A549 (cell line): Measurements from ENCODE around the gene KCP. TPM values are rescaled to one million over a fixed set of nuclear protein-coding genes. Genes with fewer than 3 reads are reported as not detected.
A peak's percentile ranks its signal among the peaks of the same experiment; 100 is the strongest.

Source experiments
- ATAC-seq, 2 experiments: fragments of 200-7000 bp in 1 of 2; fragments of >200 bp in 1 of 2; cut with Nextera tagmentation in 1 of 2; cut with Tn5 transposase in 1 of 2; 3 replicates each; pipeline versions ENCODE4 v1.8.0 to v1.9.1; 2018 to 2020; ENCODE audit warnings: mild to moderate bottlenecking in 1 of 2, moderate library complexity in 1 of 2
- CTCF ChIA-PET: fragments of 300-600 bp; sonication (Branson Sonifier 250); formaldehyde crosslinking; extraction: SDS; loops from one replicate; lab custom pipeline; 2021; ENCODE audit warnings: antibody characterized with exemption, inconsistent platforms; lab: Yijun Ruan, JAX
- POLR2A ChIA-PET: fragments of 350-600 bp; formaldehyde crosslinking; extraction: SDS; loops from one replicate; lab custom pipeline; 2021; ENCODE audit warnings: antibody characterized with exemption, inconsistent platforms; lab: Yijun Ruan, JAX
- DNase-seq, 2 experiments: peaks; one replicate each; pipeline versions ENCODE4 v3.0.0 to v3.0.0-alpha.2; 2011 to 2016; ENCODE audit warnings: low read depth in 1 of 2, low spot score in 1 of 2
- FAIRE-seq: peaks from 2 replicates; lab custom pipeline; 2011; peaks lifted over from hg19 to GRCh38; lab: Jason Lieb, UNC
- H3K27ac ChIP-seq, 2 experiments: fragments of >200 bp; sonication (Bioruptor Twin); formaldehyde crosslinking; 3 replicates each; pipeline ENCODE4 v1.5.1; 2016 to 2017
- H3K4me1 ChIP-seq: fragments of >200 bp; sonication (Bioruptor Twin); formaldehyde crosslinking; 3 replicates; pipeline ENCODE4 v1.6.1; 2016
- H3K4me2 ChIP-seq: fragments of >200 bp; sonication (Bioruptor Twin); formaldehyde crosslinking; 3 replicates; pipeline ENCODE4 v1.6.1; 2016
- H3K4me3 ChIP-seq: fragments of >200 bp; sonication (Bioruptor Twin); formaldehyde crosslinking; 3 replicates; pipeline ENCODE4 v1.5.1; 2016
- H3K9me3 ChIP-seq: fragments of >200 bp; sonication (Bioruptor Twin); formaldehyde crosslinking; 3 replicates; pipeline ENCODE4 v1.6.1; 2016
- ATOH8 ChIP-seq: fragments of 250-450 bp; sonication (Bioruptor Pico); IDR thresholded peaks from 2 replicates; pipeline ENCODE4 v1.5.0; 2020; ENCODE audit warnings: low read depth, mild to moderate bottlenecking, moderate library complexity
- CBX2 ChIP-seq: fragments of 200-600 bp; sonication (generic); IDR thresholded peaks from 2 replicates; pipeline ENCODE4 v1.6.1; 2016; ENCODE audit warnings: low read depth, mild to moderate bottlenecking, borderline replicate concordance
- CHD4 ChIP-seq: fragments of 200-600 bp; sonication (generic); IDR thresholded peaks from 2 replicates; pipeline ENCODE4 v1.6.1; 2016; ENCODE audit warnings: antibody characterized with exemption, mild to moderate bottlenecking, borderline replicate concordance
- E2F6 ChIP-seq: IDR thresholded peaks from 2 replicates; pipeline ENCODE4 v1.6.1; 2012; ENCODE audit warnings: low read depth, borderline replicate concordance
- FOSB ChIP-seq: fragments of 250-450 bp; sonication (Bioruptor Pico); IDR thresholded peaks from 2 replicates; pipeline ENCODE4 v1.5.0; 2020; ENCODE audit warnings: mild to moderate bottlenecking, moderate library complexity
- HES2 ChIP-seq: fragments of >200 bp; sonication (Bioruptor Twin); formaldehyde crosslinking; IDR thresholded peaks from 2 replicates; pipeline ENCODE4 v1.6.1; 2016
- HMGXB4 ChIP-seq: fragments of 250-450 bp; sonication (Bioruptor Pico); IDR thresholded peaks from 2 replicates; pipeline ENCODE4 v1.5.0; 2021; ENCODE audit warnings: mild to moderate bottlenecking, moderate library complexity, borderline replicate concordance
- HOXB5 ChIP-seq: fragments of 250-450 bp; sonication (Bioruptor Pico); IDR thresholded peaks from 2 replicates; pipeline ENCODE4 v1.5.0; 2020; ENCODE audit warnings: mild to moderate bottlenecking, moderate library complexity
- MAZ ChIP-seq: fragments of 150-350 bp; IDR thresholded peaks from 2 replicates; pipeline ENCODE4 v1.6.1; 2014; ENCODE audit warnings: antibody characterized with exemption, low read depth, low read length, borderline replicate concordance
- MYC ChIP-seq: IDR thresholded peaks from 2 replicates; pipeline ENCODE4 v1.6.1; 2012; ENCODE audit warnings: mild to moderate bottlenecking, inconsistent platforms, low read length, improper control_type of control experiment, borderline replicate concordance
- NFE2L2 ChIP-seq: fragments of 150-350 bp; conservative IDR thresholded peaks from 2 replicates; pipeline ENCODE4 v1.6.1; 2014; ENCODE audit warnings: low read length
- NR3C1 ChIP-seq: fragments of >200 bp; sonication (Bioruptor Twin); formaldehyde crosslinking; IDR thresholded peaks from 3 replicates; pipeline ENCODE4 v1.6.1; 2017
- PHF8 ChIP-seq: fragments of 200-600 bp; sonication (generic); IDR thresholded peaks from 2 replicates; pipeline ENCODE4 v1.6.1; 2016; ENCODE audit warnings: low read depth, mild to moderate bottlenecking, antibody characterized with exemption, moderate library complexity, borderline replicate concordance
- POLR2A ChIP-seq: IDR thresholded peaks from 2 replicates; pipeline ENCODE4 v1.6.1; 2012; ENCODE audit warnings: mild to moderate bottlenecking, low read length
- POLR2AphosphoS2 ChIP-seq: conservative IDR thresholded peaks from 2 replicates; pipeline ENCODE4 v1.6.1; 2012; ENCODE audit warnings: low read length, improper control_type of control experiment, inconsistent platforms
- USF2 ChIP-seq: fragments of 450-650 bp; IDR thresholded peaks from 2 replicates; pipeline ENCODE4 v1.6.1; 2014; ENCODE audit warnings: antibody characterized with exemption
- ZSCAN20 ChIP-seq: fragments of 250-450 bp; sonication (Bioruptor Pico); IDR thresholded peaks from 2 replicates; pipeline ENCODE4 v1.8.0; 2022; ENCODE audit warnings: mild to moderate bottlenecking, moderate library complexity
- WGBS: methylation state at CpG from one replicate; pipeline ENCODE4 v1.1.6; 2017; ENCODE audit errors: missing lambda C conversion rate; 5-methylcytosine and 5-hydroxymethylcytosine counted together
- polyA plus RNA-seq, 4 experiments: library from polyadenylated mRNA; depleted of rRNA in 3 of 4; stranded (reverse); fragments of >200 nt; fragmentation: RNase III in 1 of 4; extraction: RNeasy Plus Mini Kit Qiagen cat#74134 plus additional on column Dnase treatment in 1 of 4; gene quantifications; 2 replicates in 3 of 4; 3 replicates in 1 of 4; pipeline ENCODE4 v1.2.3, GENCODE V29; 2011 to 2017

The KCP gene
- polyA plus RNA-seq, 2 of the 4 experiments (the other 2 are of a cell fraction) = 0.14 TPM; not detected in 1

GRCh38 chr7:128915841-128916642 lies 5.5 kb upstream of the KCP start:
- H3K27ac ChIP-seq = no peak overlapping the region
- no peaks in the 10 kb centered on the region for H3K4me1 ChIP-seq
- TF ChIP-seq MAZ = no peak
- TF ChIP-seq CBX2 = no peak
- TF ChIP-seq POLR2A = no peak
- TF ChIP-seq PHF8 = no peak
- no peak for TF ChIP-seq FOSB (CRISPR knock-in tag)
- no peak for TF ChIP-seq ZSCAN20 (CRISPR knock-in tag)
- TF ChIP-seq ATOH8 = no peak
- no peak for TF ChIP-seq POLR2AphosphoS2
- TF ChIP-seq NFE2L2 = no peak
- TF ChIP-seq HES2 = no peak
- H3K4me2 ChIP-seq = no peak overlapping the region
- no peak for DNase-seq
- ChIA-PET CTCF (interaction anchor here (1.1 kb wide), 1 partner anchor 93 kb away, joined by 3 read pairs; no protein-coding TSS in a partner anchor), POLR2A (no interaction called here)
- FAIRE-seq = no peak
- no peak for ATAC-seq
- H3K9me3 ChIP-seq = no peaks in the 10 kb centered on the region
- WGBS = 90% methylated on average over 41 of the region's 69 CpGs
- no peak overlapping the region for H3K4me3 ChIP-seq

GRCh38 chr7:128915271-128915819 lies 4.8 kb upstream of the KCP start:
- H3K9me3 ChIP-seq = no peaks in the 10 kb centered on the region
- no peak overlapping the region for H3K4me2 ChIP-seq
- H3K27ac ChIP-seq = no peak overlapping the region
- H3K4me1 ChIP-seq = no peaks in the 10 kb centered on the region
- 62% methylated on average over 28 of the region's 34 CpGs for WGBS
- ATAC-seq (no peak), DNase-seq (no peak), FAIRE-seq (no peak)
- ChIA-PET CTCF (interaction anchor here (1.5 kb wide), 1 partner anchor 176 kb away, joined by 3 read pairs; no protein-coding TSS in a partner anchor), POLR2A (no interaction called here)
- TF ChIP-seq CHD4 (no peak), E2F6 (no peak), HOXB5 (CRISPR knock-in tag) (no peak), USF2 (no peak), HES2 (no peak), HMGXB4 (CRISPR knock-in tag) (no peak)
- no peak overlapping the region for H3K4me3 ChIP-seq

- 56% methylated on average over 11 of the region's 11 CpGs for WGBS
- H3K27ac ChIP-seq = no peak overlapping the region
- no peak for TF ChIP-seq MYC
- no peak for TF ChIP-seq NR3C1
- TF ChIP-seq, all 56 proteins: peak for 0
- FAIRE-seq (no peak), ATAC-seq (peak in 1 of 2 experiments; percentile 24; a peak in 2 of 6 replicates), DNase-seq (no peak)
- no peak overlapping the region for H3K4me2 ChIP-seq
- no peaks in the 10 kb centered on the region for H3K4me1 ChIP-seq
- H3K9me3 ChIP-seq = no peaks in the 10 kb centered on the region
- POLR2A ChIA-PET = no interaction called here
- CTCF ChIA-PET = interaction anchor here (1.0 to 1.5 kb wide), 3 partner anchors 15 to 177 kb away, joined by 3 to 4 read pairs (median 3); no protein-coding TSS in a partner anchor
- no peak overlapping the region for H3K4me3 ChIP-seq
Observed at GRCh38 chr7:128914566-128915151, 4.2 kb upstream of the KCP start.
